Measurements from ENCODE around the gene TMEM17. TPM values are rescaled to one million over a fixed set of nuclear protein-coding genes. Genes with fewer than 3 reads are reported as not detected.
A peak's percentile ranks its signal among the peaks of the same experiment; 100 is the strongest.

TMEM17 gene
- polyA plus RNA-seq, 3 donors: 0.08 to 0.26 (median 0.10) TPM

DNA sequence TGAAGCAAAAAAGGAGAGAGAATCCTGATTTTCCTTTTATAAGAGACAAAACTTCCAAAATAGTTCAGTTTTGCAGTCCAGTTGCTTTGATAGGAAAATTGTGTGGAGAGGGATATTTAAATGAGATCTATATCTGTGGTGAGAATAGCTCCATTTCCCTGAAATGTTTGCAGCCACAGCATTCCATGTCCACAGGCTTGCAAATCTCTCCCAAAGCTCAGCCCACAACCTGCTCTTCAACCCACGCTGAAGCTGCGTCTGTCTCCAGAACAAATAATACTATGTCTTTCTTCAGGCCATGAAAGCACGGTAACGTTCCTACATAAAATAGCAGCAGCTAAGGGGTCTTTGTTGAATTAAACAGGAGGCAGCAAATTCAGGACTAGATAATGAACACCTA, 31.8 kb downstream of the TMEM17 start:
- Mint-ChIP-seq H3K36me3 (no peaks in the 10 kb centered on the region), H3K4me3 (no peak overlapping the region), H3K9me3 (no peaks in the 10 kb centered on the region), H3K27ac (no peak overlapping the region), H3K27me3 (ENCODE audit: low read depth in 3 of 3) (peaks cover 4 to 5% (median 4%) of the 10 kb centered on the region in 3 donors), H3K4me1 (peaks cover 35% of the 10 kb centered on the region)
- H3K27me3 ChIP-seq (ENCODE audit: control insufficient read depth in 2 of 2, insufficient read depth in 2 of 2, low read length in 2 of 2): no peaks in the 10 kb centered on the region
- H3K9ac ChIP-seq (ENCODE audit: insufficient read depth, low read length, poor library complexity, severe bottlenecking): no peak overlapping the region
- DNase-seq: no peak
- intact Hi-C loops (cut with micrococcal nuclease): no loop called here
- no peaks in the 10 kb centered on the region for H3K36me3 ChIP-seq (replicated peaks in 1 of 2; ENCODE audit: control insufficient read depth in 1 of 2, insufficient read depth in 2 of 2, low read length in 2 of 2)
- WGBS (ENCODE audit: insufficient coverage): 100% methylated on average over 4 of the region's 4 CpGs
- H3K4me1 ChIP-seq (ENCODE audit: control insufficient read depth in 1 of 2, insufficient read depth in 2 of 2, low read length in 2 of 2): peaks cover 18 to 22% of the 10 kb centered on the region in 2 donors
- TF ChIP-seq, protein P1, sequence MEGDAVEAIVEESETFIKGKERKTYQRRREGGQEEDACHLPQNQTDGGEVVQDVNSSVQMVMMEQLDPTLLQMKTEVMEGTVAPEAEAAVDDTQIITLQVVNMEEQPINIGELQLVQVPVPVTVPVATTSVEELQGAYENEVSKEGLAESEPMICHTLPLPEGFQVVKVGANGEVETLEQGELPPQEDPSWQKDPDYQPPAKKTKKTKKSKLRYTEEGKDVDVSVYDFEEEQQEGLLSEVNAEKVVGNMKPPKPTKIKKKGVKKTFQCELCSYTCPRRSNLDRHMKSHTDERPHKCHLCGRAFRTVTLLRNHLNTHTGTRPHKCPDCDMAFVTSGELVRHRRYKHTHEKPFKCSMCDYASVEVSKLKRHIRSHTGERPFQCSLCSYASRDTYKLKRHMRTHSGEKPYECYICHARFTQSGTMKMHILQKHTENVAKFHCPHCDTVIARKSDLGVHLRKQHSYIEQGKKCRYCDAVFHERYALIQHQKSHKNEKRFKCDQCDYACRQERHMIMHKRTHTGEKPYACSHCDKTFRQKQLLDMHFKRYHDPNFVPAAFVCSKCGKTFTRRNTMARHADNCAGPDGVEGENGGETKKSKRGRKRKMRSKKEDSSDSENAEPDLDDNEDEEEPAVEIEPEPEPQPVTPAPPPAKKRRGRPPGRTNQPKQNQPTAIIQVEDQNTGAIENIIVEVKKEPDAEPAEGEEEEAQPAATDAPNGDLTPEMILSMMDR (IDR thresholded peaks at IDR 0.05): no peak
- no peak overlapping the region for H3K27ac ChIP-seq (ENCODE audit: low read depth in 1 of 2, low read length in 2 of 2)
- no peak overlapping the region for H3K4me3 ChIP-seq (replicated peaks in 1 of 3; ENCODE audit: low read depth in 2 of 3, low read length in 3 of 3)
- no peak overlapping the region for H2AFZ ChIP-seq (ENCODE audit: insufficient read depth, low read depth, low read length, poor library complexity, severe bottlenecking)
- no peak overlapping the region for H3K4me2 ChIP-seq (replicated peaks; ENCODE audit: extremely low read depth, low read length, poor library complexity, severe bottlenecking)
- H3K9me3 ChIP-seq (replicated peaks in 1 of 2; ENCODE audit: control insufficient read depth in 1 of 2, insufficient read depth in 1 of 2, low read length in 2 of 2): no peaks in the 10 kb centered on the region
- no peaks in the 10 kb centered on the region for H4K20me1 ChIP-seq (ENCODE audit: insufficient read depth, low read length)
- H3K79me2 ChIP-seq (ENCODE audit: insufficient read depth, low read length): no peaks in the 10 kb centered on the region

DNA sequence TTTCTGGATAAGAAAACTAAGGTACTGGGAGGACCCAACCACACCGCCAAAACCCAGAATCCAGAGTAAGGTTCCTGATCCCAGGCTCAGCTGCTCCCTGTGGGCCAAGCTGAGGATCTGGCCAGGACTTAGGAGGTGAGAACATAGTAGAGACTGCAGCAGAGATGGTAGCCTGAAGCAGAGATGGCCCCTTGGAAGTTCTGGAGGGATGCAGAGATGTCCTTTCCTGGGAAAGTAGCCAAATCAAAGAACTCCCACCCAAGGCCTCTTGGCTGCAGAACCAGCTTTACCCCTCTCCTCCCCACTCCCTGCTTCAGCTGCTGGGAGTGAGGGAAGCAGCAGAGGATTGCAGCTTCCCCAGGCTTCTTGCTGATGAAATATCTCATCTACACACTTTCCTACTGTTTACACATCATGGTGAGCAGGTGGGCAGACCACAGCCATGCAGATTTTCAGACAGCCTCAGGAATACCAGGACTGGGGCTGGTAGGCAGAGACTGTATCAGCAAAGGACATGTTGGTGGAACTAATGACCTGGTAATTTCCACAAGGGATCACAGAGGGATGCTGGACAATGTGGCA, 32.7 kb downstream of the TMEM17 start:
- Mint-ChIP-seq H3K36me3 (no peaks in the 10 kb centered on the region), H3K27ac (peak overlapping the region in 1 of 7 donors; percentile 34), H3K4me3 (no peak overlapping the region), H3K27me3 (ENCODE audit: low read depth in 3 of 3) (peaks cover 4 to 5% (median 4%) of the 10 kb centered on the region in 3 donors), H3K4me1 (peaks cover 36% of the 10 kb centered on the region), H3K9me3 (no peaks in the 10 kb centered on the region)
- Histone ChIP-seq H3K4me3 (replicated peaks in 1 of 3; ENCODE audit: low read depth in 2 of 3, low read length in 3 of 3) (no peak overlapping the region), H3K9ac (ENCODE audit: insufficient read depth, low read length, poor library complexity, severe bottlenecking) (no peak overlapping the region), H3K9me3 (replicated peaks in 1 of 2; ENCODE audit: control insufficient read depth in 1 of 2, insufficient read depth in 1 of 2, low read length in 2 of 2) (no peaks in the 10 kb centered on the region), H3K79me2 (ENCODE audit: insufficient read depth, low read length) (no peaks in the 10 kb centered on the region), H3K4me2 (replicated peaks; ENCODE audit: extremely low read depth, low read length, poor library complexity, severe bottlenecking) (no peak overlapping the region), H3K27me3 (ENCODE audit: control insufficient read depth in 2 of 2, insufficient read depth in 2 of 2, low read length in 2 of 2) (no peaks in the 10 kb centered on the region), H2AFZ (ENCODE audit: insufficient read depth, low read depth, low read length, poor library complexity, severe bottlenecking) (no peak overlapping the region), H3K4me1 (ENCODE audit: control insufficient read depth in 1 of 2, insufficient read depth in 2 of 2, low read length in 2 of 2) (peaks cover 17 to 20% of the 10 kb centered on the region in 2 donors), H3K27ac (ENCODE audit: low read depth in 1 of 2, low read length in 2 of 2) (no peak overlapping the region), H3K36me3 (replicated peaks in 1 of 2; ENCODE audit: control insufficient read depth in 1 of 2, insufficient read depth in 2 of 2, low read length in 2 of 2) (no peaks in the 10 kb centered on the region), H4K20me1 (ENCODE audit: insufficient read depth, low read length) (no peaks in the 10 kb centered on the region)
- TF ChIP-seq, protein P1 (IDR thresholded peaks at IDR 0.05): no peak
- no CpG with 5 or more reads among the region's 1 CpG for WGBS (ENCODE audit: insufficient coverage)
- DNase-seq: no peak
- intact Hi-C loops (cut with micrococcal nuclease): no loop called here

All from CD14-positive monocyte (primary cell).